ACC112 (cell line): Measurements from ENCODE around the gene PPP6R2.

ENCODE experiments used
- H2AFZ ChIP-seq: fragments of 200-600 bp; sonication (generic); one replicate; pipeline ENCODE4 v1.6.0; 2017; ENCODE audit warnings: antibody characterized with exemption, low read length; ENCODE audit not compliant: unreplicated experiment
- H3K27ac ChIP-seq: fragments of 200-600 bp; sonication (generic); 2 replicates; pipeline ENCODE4 v1.5.1; 2014; ENCODE audit warnings: low read depth, mild to moderate bottlenecking, antibody characterized with exemption, low read length, moderate library complexity
- H3K27me3 ChIP-seq: fragments of 200-600 bp; sonication (generic); 2 replicates; pipeline ENCODE4 v1.6.1; 2014; ENCODE audit warnings: mild to moderate bottlenecking, antibody characterized with exemption, low read length, moderate library complexity, mixed read lengths; ENCODE audit not compliant: insufficient read depth
- H3K36me3 ChIP-seq: fragments of 200-600 bp; sonication (generic); 2 replicates; pipeline ENCODE4 v1.6.1; 2016; ENCODE audit warnings: mild to moderate bottlenecking, antibody characterized with exemption, low read length, moderate library complexity, mixed read lengths; ENCODE audit not compliant: insufficient read depth
- H3K4me1 ChIP-seq: fragments of 200-600 bp; sonication (generic); one replicate; pipeline ENCODE4 v1.6.1; 2016; ENCODE audit warnings: low read length, mixed read lengths; ENCODE audit not compliant: insufficient read depth, unreplicated experiment, control insufficient read depth
- H3K4me3 ChIP-seq: fragments of 200-600 bp; sonication (generic); 2 replicates; pipeline ENCODE4 v1.5.1; 2014; ENCODE audit warnings: mild to moderate bottlenecking, low read depth, low read length
- H3K79me2 ChIP-seq: fragments of 200-600 bp; sonication (generic); one replicate; pipeline ENCODE4 v1.6.0; 2016; ENCODE audit warnings: low read length; ENCODE audit not compliant: control insufficient read depth, unreplicated experiment, insufficient read depth

The PPP6R2 gene

DNA sequence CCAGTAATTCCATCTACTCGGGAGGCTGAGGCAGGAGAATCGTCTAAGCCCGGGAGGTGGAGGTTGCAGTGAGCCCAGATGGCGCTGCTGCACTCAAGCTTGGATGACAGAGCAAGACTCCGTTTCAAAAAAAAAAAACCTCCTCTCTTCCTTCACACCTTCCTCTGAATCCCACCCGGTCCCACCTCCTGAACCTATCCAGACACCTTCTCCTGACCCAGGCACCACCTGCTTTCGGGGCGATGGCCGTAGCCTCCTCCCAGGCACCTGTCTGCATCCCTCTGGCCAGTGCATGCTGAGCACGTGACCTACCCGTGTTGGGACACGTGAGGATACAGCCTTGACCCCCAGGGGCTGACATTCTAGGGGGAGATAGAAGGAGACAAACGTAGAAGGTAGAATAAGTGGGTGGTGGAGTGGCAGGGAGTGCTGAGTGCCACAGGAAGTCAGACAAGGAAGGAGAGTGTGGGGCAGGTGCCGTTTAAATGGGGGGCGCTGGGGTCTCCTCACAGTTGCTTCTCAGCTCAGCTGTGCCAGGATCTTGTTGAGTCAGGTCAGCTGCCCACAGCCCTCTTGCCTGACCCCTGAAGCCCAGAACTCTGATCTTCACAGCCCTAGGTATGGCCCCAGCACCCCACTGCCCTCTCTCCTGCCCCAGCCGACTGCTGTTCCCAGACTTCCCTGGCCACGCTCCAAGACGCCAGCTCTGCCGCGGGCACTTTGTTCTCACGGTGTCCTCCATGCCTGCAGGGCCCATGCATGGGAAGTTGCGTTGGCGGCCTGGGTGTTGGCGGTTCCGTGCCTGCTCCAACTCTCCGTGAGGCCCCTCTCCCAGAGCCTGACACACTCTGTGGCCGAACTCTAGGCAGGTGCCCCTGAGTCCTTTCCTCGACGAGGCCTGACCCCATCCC, 142.3 kb downstream of the PPP6R2 start:
- no peak overlapping the region for H2AFZ ChIP-seq

DNA sequence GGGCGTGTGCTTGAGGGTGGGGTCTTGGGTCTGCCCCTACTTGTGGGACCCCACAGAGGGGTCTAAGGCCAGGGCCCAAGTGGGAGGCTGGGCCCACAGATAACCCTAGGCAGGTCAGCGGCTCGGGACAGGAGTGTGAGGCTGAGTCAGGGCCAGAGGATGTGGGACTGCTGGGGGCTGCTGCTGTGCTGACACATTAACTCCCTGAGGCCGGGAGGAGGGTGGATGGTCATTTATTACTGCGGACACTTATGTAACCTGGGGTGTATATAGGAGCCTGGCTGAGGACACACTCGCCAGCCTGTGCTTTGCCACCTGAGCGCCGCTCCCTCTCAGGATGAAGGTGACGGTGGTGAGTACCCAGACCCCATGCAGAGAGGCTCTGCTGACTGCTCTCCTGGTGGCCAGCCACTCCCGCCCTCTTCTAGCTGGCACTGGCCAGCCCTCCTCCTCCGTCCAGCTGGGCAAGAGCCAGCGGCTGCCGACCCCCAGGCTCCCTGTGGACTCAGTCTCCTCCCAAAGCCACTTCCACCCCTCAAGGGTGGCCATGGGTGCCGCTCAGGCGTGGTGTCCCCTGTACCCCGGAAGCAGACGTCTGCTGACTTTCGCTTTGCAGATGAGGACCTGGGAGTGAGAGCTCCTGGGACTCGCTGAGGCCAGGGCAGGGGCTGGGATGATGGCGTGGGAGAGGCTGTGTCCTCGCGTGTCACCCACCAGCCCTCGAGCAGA, 143.6 kb downstream of the PPP6R2 start, which contains the start of gene MIOX:
Gene MIOX (plus strand): TSS at position 299 of the 729 bp plus-strand sequence. CDS start 39 bp downstream, at position 338.
- Histone ChIP-seq H3K36me3 (no peaks in the 10 kb centered on the region), H3K27ac (no peak within 1 kb of the TSS), H2AFZ (no peak within 1 kb of the TSS), H3K27me3 (peaks cover 5% of the 10 kb centered on the region), H3K4me1 (no peaks in the 10 kb centered on the region), H3K4me3 (no peak within 1 kb of the TSS), H3K79me2 (no peaks in the 10 kb centered on the region)

More for the DNA sequence above, 142.3 kb downstream of the PPP6R2 start:
- Histone ChIP-seq H3K27ac (no peak overlapping the region), H3K79me2 (no peaks in the 10 kb centered on the region), H3K27me3 (peaks cover 7% of the 10 kb centered on the region), H3K4me3 (no peak overlapping the region), H3K4me1 (no peaks in the 10 kb centered on the region), H3K36me3 (no peaks in the 10 kb centered on the region)

DNA sequence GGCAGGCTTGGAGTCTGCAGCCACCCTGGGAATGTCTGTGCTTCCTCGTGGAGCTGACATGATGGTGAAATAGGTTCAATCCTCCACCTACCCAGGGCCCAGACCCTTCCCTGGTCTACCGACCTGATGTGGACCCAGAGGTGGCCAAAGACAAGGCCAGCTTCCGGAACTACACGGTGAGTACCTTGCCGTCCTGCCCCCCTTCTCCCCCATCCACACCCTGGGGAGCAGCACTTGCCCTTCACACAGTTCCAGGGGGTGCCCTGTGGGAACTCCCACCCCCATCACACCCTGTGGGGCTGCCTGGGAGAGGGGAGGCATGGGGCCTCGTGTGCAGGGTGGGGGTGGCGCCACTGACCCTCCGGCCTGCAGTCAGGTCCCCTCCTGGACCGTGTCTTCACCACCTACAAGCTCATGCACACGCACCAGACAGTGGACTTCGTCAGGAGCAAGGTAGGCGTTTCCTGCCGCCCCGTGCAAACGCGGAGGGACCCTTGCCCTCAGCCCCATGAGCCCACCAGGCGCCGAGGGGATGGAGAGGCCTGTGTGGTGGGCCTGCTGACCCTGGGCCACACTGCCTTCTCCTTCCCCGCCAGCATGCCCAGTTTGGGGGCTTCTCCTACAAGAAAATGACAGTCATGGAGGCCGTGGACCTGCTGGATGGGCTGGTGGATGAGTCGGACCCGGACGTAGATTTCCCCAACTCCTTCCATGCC, 144.3 kb downstream of the PPP6R2 start:
- Histone ChIP-seq H3K4me3 (no peak overlapping the region), H2AFZ (no peak overlapping the region), H3K4me1 (no peaks in the 10 kb centered on the region), H3K36me3 (no peaks in the 10 kb centered on the region), H3K27ac (no peak overlapping the region), H3K27me3 (no peaks in the 10 kb centered on the region; the same call in 1 of the 2 replicates), H3K79me2 (no peaks in the 10 kb centered on the region)

DNA sequence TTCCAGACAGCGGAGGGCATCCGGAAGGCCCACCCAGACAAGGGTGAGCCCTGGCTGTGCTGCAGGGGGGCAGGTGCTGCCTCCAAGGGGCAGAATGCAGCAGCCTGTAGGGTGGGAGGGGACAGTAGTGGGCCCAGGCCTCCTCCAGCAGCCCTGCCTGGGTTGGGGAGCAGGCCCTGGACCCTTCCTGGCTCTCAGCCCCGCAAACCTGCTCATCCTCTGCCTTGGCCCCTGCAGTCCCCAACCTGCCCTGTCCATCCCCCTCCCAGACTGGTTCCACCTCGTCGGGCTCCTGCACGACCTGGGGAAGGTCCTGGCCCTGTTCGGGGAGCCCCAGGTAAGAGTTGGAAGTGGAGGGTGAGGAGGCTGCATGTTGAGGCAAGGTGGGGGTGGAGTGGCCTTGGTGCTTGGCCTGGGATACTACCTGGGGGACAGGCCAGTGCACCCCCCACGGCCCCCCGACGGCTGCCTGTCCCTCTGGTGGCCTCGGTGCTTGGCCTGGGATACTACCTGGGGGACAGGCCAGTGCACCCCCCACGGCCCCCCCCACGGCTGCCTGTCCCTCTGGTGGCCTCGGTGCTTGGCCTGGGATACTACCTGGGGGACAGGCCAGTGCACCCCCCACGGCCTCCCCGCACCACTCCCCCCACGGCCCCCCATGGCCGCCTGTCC, 145.0 kb downstream of the PPP6R2 start:
- Histone ChIP-seq H3K36me3 (no peaks in the 10 kb centered on the region), H3K27ac (no peak overlapping the region), H3K79me2 (no peaks in the 10 kb centered on the region), H3K4me3 (no peak overlapping the region), H2AFZ (no peak overlapping the region), H3K27me3 (no peaks in the 10 kb centered on the region), H3K4me1 (no peaks in the 10 kb centered on the region)

DNA sequence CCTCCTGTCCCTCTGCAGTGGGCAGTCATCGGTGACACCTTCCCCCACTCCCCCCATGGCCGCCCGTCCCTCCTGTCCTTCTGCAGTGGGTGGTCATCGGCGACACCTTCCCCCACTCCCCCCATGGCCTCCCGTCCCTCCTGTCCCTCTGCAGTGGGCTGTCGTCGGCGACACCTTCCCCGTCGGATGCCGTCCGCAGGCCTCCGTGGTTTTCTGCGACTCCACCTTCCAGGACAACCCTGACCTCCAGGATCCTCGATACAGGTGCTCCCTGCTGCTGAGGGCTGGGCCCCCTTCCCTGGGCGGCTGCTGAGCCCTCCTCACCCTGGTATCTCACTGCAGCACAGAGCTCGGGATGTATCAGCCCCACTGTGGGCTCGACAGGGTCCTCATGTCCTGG, 145.8 kb downstream of the PPP6R2 start:
- Histone ChIP-seq H2AFZ (no peak overlapping the region), H3K27ac (no peak overlapping the region), H3K4me1 (no peaks in the 10 kb centered on the region), H3K36me3 (no peaks in the 10 kb centered on the region), H3K4me3 (no peak overlapping the region), H3K27me3 (no peaks in the 10 kb centered on the region), H3K79me2 (no peaks in the 10 kb centered on the region)

DNA sequence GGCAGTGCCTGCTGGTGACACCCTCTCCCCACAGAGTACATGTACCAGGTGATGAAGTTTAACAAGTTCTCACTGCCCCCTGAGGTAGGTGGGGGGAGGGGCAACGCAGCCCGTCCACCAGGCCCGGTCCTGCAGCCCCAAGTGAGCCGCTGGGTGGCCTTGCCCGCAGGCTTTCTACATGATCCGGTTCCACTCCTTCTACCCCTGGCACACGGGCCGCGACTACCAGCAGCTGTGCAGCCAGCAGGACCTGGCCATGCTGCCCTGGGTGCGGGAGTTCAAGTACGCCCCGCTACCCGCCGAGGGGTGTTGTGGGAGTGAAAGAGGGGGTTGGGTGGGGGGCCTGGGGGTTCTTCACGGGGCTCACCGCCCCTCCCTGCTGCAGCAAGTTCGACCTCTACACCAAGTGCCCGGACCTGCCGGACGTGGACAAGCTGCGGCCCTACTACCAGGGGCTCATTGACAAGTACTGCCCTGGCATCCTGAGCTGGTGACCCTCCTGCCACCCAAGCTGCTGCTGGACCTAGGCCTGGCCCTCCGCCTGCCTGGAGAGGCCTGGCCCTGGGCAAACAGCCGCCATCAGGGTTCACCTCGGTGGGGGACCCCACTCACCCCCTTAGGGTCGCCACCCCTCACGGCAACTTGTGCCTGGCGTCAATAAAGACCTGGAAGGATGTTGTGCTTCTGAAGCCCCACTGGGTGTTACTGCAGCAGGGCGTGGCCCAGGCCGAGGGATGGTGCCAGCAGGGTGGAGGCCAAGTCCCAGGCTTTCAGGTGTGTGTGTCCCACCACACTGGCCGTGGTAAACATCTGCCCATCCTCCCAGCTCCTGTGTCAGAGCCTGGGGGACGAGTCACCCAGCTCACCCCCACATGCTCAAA, 146.5 kb downstream of the PPP6R2 start:
- Histone ChIP-seq H3K4me3 (no peak overlapping the region), H3K36me3 (no peaks in the 10 kb centered on the region), H2AFZ (no peak overlapping the region), H3K27ac (no peak overlapping the region), H3K79me2 (no peaks in the 10 kb centered on the region), H3K27me3 (no peaks in the 10 kb centered on the region), H3K4me1 (no peaks in the 10 kb centered on the region)

DNA sequence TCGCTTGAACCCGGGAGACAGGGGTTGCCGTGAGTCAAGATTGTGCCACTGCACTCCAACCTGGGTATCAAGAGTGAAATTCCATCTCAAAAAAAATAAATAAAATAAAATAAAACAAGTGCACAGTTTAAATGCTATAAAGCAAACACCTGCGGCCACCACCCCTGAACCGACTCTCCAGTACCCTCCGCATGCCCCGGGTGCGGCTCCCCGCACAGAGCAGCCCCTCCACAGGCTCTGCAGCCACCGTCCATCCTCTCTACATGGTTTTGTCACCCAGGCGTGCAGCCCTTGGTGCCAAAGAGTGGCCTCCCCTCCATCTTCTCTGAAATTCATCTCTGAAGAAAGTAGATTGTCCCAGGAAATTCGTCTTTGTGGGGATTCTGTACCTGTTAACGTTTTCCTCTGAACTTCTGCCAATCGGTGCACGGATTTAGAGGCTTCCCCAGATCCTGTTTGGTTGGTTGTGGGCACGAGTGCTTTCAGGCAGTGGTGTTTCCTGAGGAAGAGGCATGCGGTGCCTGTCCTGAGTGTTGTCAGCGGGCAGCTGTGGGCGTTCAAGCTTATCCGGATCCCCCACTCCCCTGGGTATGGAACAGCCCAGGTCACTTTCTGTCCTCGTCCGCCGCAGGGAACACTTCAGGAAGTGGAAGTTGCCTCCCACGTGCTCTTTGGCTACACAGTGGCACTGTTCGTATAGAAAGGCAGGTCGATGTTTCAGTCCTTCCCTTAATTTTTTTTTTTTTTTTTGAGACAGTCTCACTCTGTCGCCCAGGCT, 147.6 kb downstream of the PPP6R2 start:
- H3K27me3 ChIP-seq, result no peaks in the 10 kb centered on the region
- H2AFZ ChIP-seq, result no peak overlapping the region
- no peak overlapping the region for H3K4me3 ChIP-seq
- no peaks in the 10 kb centered on the region for H3K36me3 ChIP-seq
- H3K4me1 ChIP-seq, result no peaks in the 10 kb centered on the region
- no peaks in the 10 kb centered on the region for H3K79me2 ChIP-seq
- no peak overlapping the region for H3K27ac ChIP-seq
